ENCODE data around the gene AMPD3.

Gene AMPD3

GRCh38 chr11:10518891-10519290 lies 63.8 kb downstream of the AMPD3 start:
- no peak overlapping the region for H3K18ac ChIP-seq (ENCODE audit: low read length)
- no peak overlapping the region for H3K14ac ChIP-seq (ENCODE audit: low read length)
- no peak overlapping the region for H4K91ac ChIP-seq (ENCODE audit: low read depth, low read length)
- H2BK120ac ChIP-seq (ENCODE audit: insufficient read depth, low read length, poor library complexity), result no peak overlapping the region
- H4K8ac ChIP-seq (ENCODE audit: low read depth, low read length), result no peak overlapping the region
- H2BK12ac ChIP-seq (ENCODE audit: low read length), result no peak overlapping the region
- no peak overlapping the region for H2AFZ ChIP-seq (ENCODE audit: insufficient read depth, low read length, poor library complexity)
- no peak overlapping the region for H3K4me3 ChIP-seq (ENCODE audit: low read depth, low read length)
- H4K12ac ChIP-seq (ENCODE audit: low read depth, low read length), result no peak overlapping the region
- H2AK5ac ChIP-seq (ENCODE audit: low read length), result no peak overlapping the region
- no peaks in the 10 kb centered on the region for H3K79me2 ChIP-seq (ENCODE audit: control insufficient read depth, insufficient read depth, low read length, poor library complexity)
- H3K4me1 ChIP-seq (ENCODE audit: control insufficient read depth in 1 of 2, insufficient read depth in 2 of 2, low read length in 2 of 2), result no peaks in the 10 kb centered on the region
- H3K27me3 ChIP-seq (ENCODE audit: insufficient read depth, low read length), result no peaks in the 10 kb centered on the region
- no peak overlapping the region for H3K9ac ChIP-seq (ENCODE audit: low read length)
- no CpG with 5 or more reads among the region's 2 CpGs for WGBS (ENCODE audit: extremely low coverage, insufficient coverage, insufficient read length)
- peaks cover 5 to 6% of the 10 kb centered on the region in 2 experiments for H3K36me3 ChIP-seq (ENCODE audit: control insufficient read depth in 1 of 2, insufficient read depth in 2 of 2, low read length in 2 of 2)
- no peak overlapping the region for H3K23ac ChIP-seq (ENCODE audit: low read length)
- H3K9me3 ChIP-seq (ENCODE audit: insufficient read depth, low read depth, low read length), result no peaks in the 10 kb centered on the region
- H3K27ac ChIP-seq (ENCODE audit: low read depth, low read length), result no peak overlapping the region
- DNase-seq, result no peak
- no peak overlapping the region for H3K4ac ChIP-seq (ENCODE audit: low read depth, low read length)
- H3K79me1 ChIP-seq (ENCODE audit: low read length), result no peaks in the 10 kb centered on the region
- H3K4me2 ChIP-seq (ENCODE audit: low read length), result no peak overlapping the region
- H2BK5ac ChIP-seq (ENCODE audit: low read depth, low read length, poor library complexity), result no peak overlapping the region

DNA sequence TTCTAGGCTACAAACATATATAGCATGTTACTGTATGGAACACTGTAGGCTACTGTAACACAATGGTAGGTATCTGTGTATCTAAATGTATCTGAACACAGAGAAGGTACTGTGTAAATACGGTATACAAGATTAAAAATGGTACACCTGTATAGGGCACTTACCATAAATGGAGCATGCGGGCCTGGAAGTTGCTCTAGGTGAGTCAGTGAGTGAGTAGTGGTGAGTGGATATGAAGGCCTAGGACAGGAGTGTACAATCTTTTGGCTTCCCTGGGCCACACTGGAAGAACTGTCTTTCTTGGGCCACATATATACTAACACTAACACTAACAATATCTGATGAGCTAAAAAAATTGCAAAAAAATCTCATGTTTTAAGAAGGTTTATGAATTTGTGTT lies 64.6 kb downstream of the AMPD3 start:
- no peak overlapping the region for H3K27ac ChIP-seq (ENCODE audit: low read depth, low read length)

DNA sequence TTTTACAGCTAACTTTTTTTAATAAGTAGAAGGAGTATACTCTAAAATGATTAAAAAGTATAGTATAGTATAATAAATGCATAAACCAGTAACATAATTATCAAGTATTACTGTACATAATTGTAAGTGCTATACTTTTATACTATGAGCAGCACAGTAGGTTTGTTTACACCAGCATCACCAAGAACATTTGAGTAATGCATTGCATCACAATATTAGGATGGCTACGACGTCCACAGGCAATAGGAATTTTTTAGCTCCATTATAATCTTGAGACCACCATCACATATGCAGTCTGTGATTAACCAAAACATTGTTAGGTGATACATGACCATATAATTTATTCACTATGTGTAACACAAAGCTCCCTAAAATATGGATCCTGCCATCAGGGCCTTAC lies 65.5 kb downstream of the AMPD3 start:
- no peak overlapping the region for H3K23ac ChIP-seq (ENCODE audit: low read length)
- peak in 1 of 2 donors; percentile 14 for DNase-seq
- no peak overlapping the region for H2BK12ac ChIP-seq (ENCODE audit: low read length)
- no peak overlapping the region for H2AFZ ChIP-seq (ENCODE audit: insufficient read depth, low read length, poor library complexity)
- no peak overlapping the region for H3K9ac ChIP-seq (ENCODE audit: low read length)
- H2BK5ac ChIP-seq (ENCODE audit: low read depth, low read length, poor library complexity), result no peak overlapping the region
- no peaks in the 10 kb centered on the region for H3K79me2 ChIP-seq (ENCODE audit: control insufficient read depth, insufficient read depth, low read length, poor library complexity)
- H3K18ac ChIP-seq (ENCODE audit: low read length), result no peak overlapping the region
- peaks cover 5 to 6% of the 10 kb centered on the region in 2 experiments for H3K36me3 ChIP-seq (ENCODE audit: control insufficient read depth in 1 of 2, insufficient read depth in 2 of 2, low read length in 2 of 2)
- H3K27me3 ChIP-seq (ENCODE audit: insufficient read depth, low read length), result no peaks in the 10 kb centered on the region
- WGBS (ENCODE audit: extremely low coverage, insufficient coverage, insufficient read length), result no CpG with 5 or more reads among the region's 2 CpGs
- H3K4me3 ChIP-seq (ENCODE audit: low read depth, low read length), result no peak overlapping the region
- H3K4ac ChIP-seq (ENCODE audit: low read depth, low read length), result no peak overlapping the region
- no peaks in the 10 kb centered on the region for H3K79me1 ChIP-seq (ENCODE audit: low read length)
- H2AK5ac ChIP-seq (ENCODE audit: low read length), result no peak overlapping the region
- H4K12ac ChIP-seq (ENCODE audit: low read depth, low read length), result no peak overlapping the region
- H4K8ac ChIP-seq (ENCODE audit: low read depth, low read length), result no peak overlapping the region
- no peak overlapping the region for H3K14ac ChIP-seq (ENCODE audit: low read length)
- no peak overlapping the region for H3K4me2 ChIP-seq (ENCODE audit: low read length)
- H3K4me1 ChIP-seq (ENCODE audit: control insufficient read depth in 1 of 2, insufficient read depth in 2 of 2, low read length in 2 of 2), result no peaks in the 10 kb centered on the region
- no peak overlapping the region for H2BK120ac ChIP-seq (ENCODE audit: insufficient read depth, low read length, poor library complexity)
- H3K9me3 ChIP-seq (ENCODE audit: insufficient read depth, low read depth, low read length), result no peaks in the 10 kb centered on the region
- no peak overlapping the region for H3K27ac ChIP-seq (ENCODE audit: low read depth, low read length)
- no peak overlapping the region for H4K91ac ChIP-seq (ENCODE audit: low read depth, low read length)

More for the DNA sequence above, 64.6 kb downstream of the AMPD3 start:
- H3K27me3 ChIP-seq (ENCODE audit: insufficient read depth, low read length), result no peaks in the 10 kb centered on the region
- no peaks in the 10 kb centered on the region for H3K79me1 ChIP-seq (ENCODE audit: low read length)
- no peak overlapping the region for H3K14ac ChIP-seq (ENCODE audit: low read length)
- no peak overlapping the region for H3K4ac ChIP-seq (ENCODE audit: low read depth, low read length)
- no peak overlapping the region for H3K23ac ChIP-seq (ENCODE audit: low read length)
- no peaks in the 10 kb centered on the region for H3K9me3 ChIP-seq (ENCODE audit: insufficient read depth, low read depth, low read length)
- H3K4me1 ChIP-seq (ENCODE audit: control insufficient read depth in 1 of 2, insufficient read depth in 2 of 2, low read length in 2 of 2), result no peaks in the 10 kb centered on the region
- H2BK120ac ChIP-seq (ENCODE audit: insufficient read depth, low read length, poor library complexity), result no peak overlapping the region
- H4K91ac ChIP-seq (ENCODE audit: low read depth, low read length), result no peak overlapping the region
- DNase-seq, result no peak
- H3K4me3 ChIP-seq (ENCODE audit: low read depth, low read length), result no peak overlapping the region
- H3K79me2 ChIP-seq (ENCODE audit: control insufficient read depth, insufficient read depth, low read length, poor library complexity), result no peaks in the 10 kb centered on the region
- no peak overlapping the region for H2BK12ac ChIP-seq (ENCODE audit: low read length)
- H4K8ac ChIP-seq (ENCODE audit: low read depth, low read length), result no peak overlapping the region
- no peak overlapping the region for H3K18ac ChIP-seq (ENCODE audit: low read length)
- H3K9ac ChIP-seq (ENCODE audit: low read length), result no peak overlapping the region
- no CpG with 5 or more reads among the region's 2 CpGs for WGBS (ENCODE audit: extremely low coverage, insufficient coverage, insufficient read length)
- no peak overlapping the region for H3K4me2 ChIP-seq (ENCODE audit: low read length)
- peaks cover 5 to 6% of the 10 kb centered on the region in 2 experiments for H3K36me3 ChIP-seq (ENCODE audit: control insufficient read depth in 1 of 2, insufficient read depth in 2 of 2, low read length in 2 of 2)
- no peak overlapping the region for H2AK5ac ChIP-seq (ENCODE audit: low read length)
- no peak overlapping the region for H4K12ac ChIP-seq (ENCODE audit: low read depth, low read length)
- H2BK5ac ChIP-seq (ENCODE audit: low read depth, low read length, poor library complexity), result no peak overlapping the region
- H2AFZ ChIP-seq (ENCODE audit: insufficient read depth, low read length, poor library complexity), result no peak overlapping the region

GRCh38 chr11:10522276-10522675 lies 67.2 kb downstream of the AMPD3 start:
- Histone ChIP-seq H3K27ac (ENCODE audit: low read depth, low read length) (no peak overlapping the region), H2AK5ac (ENCODE audit: low read length) (no peak overlapping the region), H3K27me3 (ENCODE audit: insufficient read depth, low read length) (no peaks in the 10 kb centered on the region), H2BK120ac (ENCODE audit: insufficient read depth, low read length, poor library complexity) (no peak overlapping the region), H3K14ac (ENCODE audit: low read length) (no peak overlapping the region), H2AFZ (ENCODE audit: insufficient read depth, low read length, poor library complexity) (no peak overlapping the region), H3K4me1 (ENCODE audit: control insufficient read depth in 1 of 2, insufficient read depth in 2 of 2, low read length in 2 of 2) (no peaks in the 10 kb centered on the region), H2BK12ac (ENCODE audit: low read length) (no peak overlapping the region), H4K91ac (ENCODE audit: low read depth, low read length) (no peak overlapping the region), H3K9me3 (ENCODE audit: insufficient read depth, low read depth, low read length) (no peaks in the 10 kb centered on the region), H4K8ac (ENCODE audit: low read depth, low read length) (no peak overlapping the region), H3K79me1 (ENCODE audit: low read length) (no peaks in the 10 kb centered on the region), H3K23ac (ENCODE audit: low read length) (no peak overlapping the region), H3K36me3 (ENCODE audit: control insufficient read depth in 1 of 2, insufficient read depth in 2 of 2, low read length in 2 of 2) (peaks cover 3% of the 10 kb centered on the region in 2 experiments), H3K18ac (ENCODE audit: low read length) (no peak overlapping the region), H3K4me2 (ENCODE audit: low read length) (no peak overlapping the region), H3K79me2 (ENCODE audit: control insufficient read depth, insufficient read depth, low read length, poor library complexity) (no peaks in the 10 kb centered on the region), H3K4me3 (ENCODE audit: low read depth, low read length) (no peak overlapping the region), H3K9ac (ENCODE audit: low read length) (no peak overlapping the region), H2BK5ac (ENCODE audit: low read depth, low read length, poor library complexity) (no peak overlapping the region), H4K12ac (ENCODE audit: low read depth, low read length) (no peak overlapping the region), H3K4ac (ENCODE audit: low read depth, low read length) (no peak overlapping the region)
- no CpG with 5 or more reads among the region's 1 CpG for WGBS (ENCODE audit: extremely low coverage, insufficient coverage, insufficient read length)
- DNase-seq, result no peak
